Umbilical cord (tissue), 2 donors: ENCODE data around the gene SEMA5A. TPM values are rescaled to one million over a fixed set of nuclear protein-coding genes. Genes with fewer than 3 reads are reported as not detected.

Experiments used
- DNase-seq: peaks from one replicate; pipeline ENCODE4 v3.0.0-alpha.2; 2015; ENCODE audit warnings: low spot score
- total RNA-seq: library from RNA; depleted of rRNA; stranded (reverse); fragments of >200 nt; gene quantifications from one replicate; pipeline ENCODE4 v1.2.3, GENCODE V29; 2014; ENCODE audit warnings: low replicate concordance; ENCODE audit not compliant: insufficient read depth

The SEMA5A gene
- total RNA-seq, 1 donor from 2014 or later, result 24.8 TPM

GRCh38 chr5:9515436-9515835, 30.4 kb downstream of the SEMA5A start:
- peak; percentile 33 for DNase-seq

- no peak for DNase-seq
Measured at GRCh38 chr5:9514968-9515367, 30.9 kb downstream of the SEMA5A start.

DNA sequence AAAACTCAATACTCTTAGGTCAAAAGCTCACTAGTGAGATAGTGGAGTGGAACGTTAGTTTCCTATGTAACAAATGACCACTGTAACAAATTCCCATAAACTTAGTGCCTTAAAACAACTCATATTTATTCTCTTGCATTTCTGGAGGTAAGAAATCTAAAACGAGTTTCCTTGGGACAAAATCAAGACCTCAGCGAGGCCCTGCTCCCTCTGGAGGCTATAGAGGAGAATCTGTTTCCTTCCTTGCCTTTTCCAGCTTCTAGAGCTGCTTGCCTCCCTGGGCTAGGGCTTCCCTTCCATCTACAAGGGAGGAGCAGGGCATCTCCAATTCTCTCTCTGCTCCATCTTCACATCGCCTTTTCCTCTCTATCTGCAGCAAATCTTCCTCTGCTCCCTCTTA, 32.0 kb downstream of the SEMA5A start:
- DNase-seq, result peak; percentile 71

DNA sequence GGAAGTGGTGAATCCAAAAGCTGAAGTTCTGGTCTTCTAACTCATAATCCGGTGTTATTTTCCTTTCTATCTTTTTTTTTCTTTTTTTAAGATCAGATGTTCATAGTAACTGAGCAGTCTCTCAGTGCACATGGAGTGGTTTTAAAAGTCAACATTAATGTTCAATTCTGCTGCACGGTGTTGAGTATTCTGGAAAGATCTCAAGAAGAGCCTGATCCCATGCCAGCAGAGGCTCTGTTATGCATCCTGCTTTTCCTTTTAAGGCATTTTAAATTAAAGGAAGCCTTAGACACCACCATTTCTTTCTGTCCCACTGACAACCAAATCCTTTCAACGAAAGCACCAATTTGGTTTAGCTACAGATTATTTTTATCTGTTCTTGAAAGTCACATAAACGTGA, 33.4 kb downstream of the SEMA5A start:
- peak; percentile 88 for DNase-seq

DNA sequence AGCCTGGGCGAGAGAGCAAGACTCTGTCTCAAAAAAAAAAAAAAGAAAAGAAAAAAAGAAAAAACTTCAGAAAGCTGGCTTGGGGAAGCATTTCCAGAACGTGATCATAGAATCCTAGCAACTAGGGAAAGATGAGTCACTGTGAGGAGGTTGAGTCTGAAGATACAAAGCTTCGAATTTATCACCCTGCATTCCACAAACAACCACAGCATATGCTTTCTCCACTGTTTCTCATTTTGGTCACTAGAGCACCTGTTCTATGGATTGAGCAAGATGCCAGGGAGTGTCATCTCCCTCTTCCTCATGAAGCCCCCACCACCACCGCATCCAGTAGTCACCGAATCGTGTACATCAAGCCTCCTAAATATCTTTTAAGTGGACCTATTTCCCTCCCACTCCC, 37.9 kb downstream of the SEMA5A start:
- peak; percentile 58 for DNase-seq

- no peak for DNase-seq
Measured at GRCh38 chr5:9505225-9505624, 40.6 kb downstream of the SEMA5A start.

DNA sequence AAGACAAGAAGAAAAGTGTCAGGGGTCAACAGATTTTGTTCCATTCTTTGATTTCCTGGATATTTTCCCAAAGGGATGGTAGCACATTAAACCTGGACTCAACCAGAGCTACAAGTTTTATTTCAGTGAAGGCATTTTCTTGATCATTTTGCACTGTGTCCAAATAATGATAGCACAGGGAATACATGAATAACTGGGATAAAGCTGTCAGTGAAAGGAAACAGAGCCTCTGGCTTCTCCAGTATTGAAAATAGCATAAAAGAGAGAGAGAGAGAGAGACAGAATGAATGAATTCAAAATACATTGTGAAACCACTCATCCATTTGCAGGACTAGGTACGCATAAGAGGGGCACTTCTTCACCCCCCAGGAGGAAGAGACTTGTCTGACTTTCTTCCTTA, 43.0 kb downstream of the SEMA5A start:
- DNase-seq, result peak; percentile 89

DNA sequence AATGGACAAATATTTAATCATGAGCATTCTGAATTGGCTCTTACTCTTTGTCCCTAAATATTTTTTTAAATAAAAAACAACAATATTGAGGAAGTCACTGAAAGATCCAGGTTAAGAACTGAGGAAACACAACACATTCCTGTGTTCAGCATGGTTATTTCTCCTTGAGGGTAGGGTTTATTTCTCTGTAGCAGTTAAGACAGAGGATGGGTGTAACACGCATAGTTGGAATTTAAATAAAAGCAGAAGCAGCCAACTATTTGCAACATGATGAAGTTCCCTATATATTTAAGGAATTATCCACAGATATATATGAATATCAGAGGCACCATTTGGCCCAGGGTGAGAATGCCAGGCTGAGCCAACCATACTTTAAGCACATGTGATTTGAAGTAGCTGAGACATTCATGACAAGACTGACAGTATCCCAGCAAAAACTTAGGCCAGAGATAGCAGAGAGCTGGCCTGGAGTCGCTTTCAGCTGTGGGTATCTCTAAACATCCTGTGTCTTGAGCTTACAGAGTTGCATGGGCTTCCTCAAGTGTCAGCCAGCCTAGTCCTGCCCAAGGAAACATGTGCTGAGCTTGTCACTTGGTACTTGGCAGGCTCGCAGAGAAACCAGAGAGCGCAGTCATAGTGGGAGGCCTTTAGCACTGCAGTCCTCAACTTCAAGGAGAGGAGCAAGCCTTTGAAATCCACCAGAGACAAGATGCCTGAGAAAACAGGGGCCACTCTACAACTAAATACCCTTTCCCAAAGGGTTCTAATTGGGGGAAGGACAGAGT, 43.6 kb downstream of the SEMA5A start:
- peak; percentile 87 for DNase-seq

DNA sequence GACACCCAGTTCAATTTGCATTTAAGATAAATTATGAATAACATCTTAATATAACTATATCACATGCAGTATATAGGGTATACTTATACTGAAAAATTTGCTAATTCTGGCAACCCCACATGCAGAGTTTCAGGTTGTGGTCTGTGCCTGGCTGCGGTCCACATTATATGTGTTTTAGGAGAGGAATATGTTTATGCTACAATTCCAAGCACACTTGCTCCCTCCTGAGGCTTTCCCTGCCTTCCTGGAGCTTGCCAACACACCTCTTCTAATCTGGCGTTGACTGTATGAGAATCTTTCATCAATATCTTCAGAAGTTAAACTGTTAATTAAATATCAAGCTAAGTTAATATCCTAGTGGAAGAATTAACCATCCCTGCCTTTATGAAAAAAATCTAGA, 45.2 kb downstream of the SEMA5A start:
- DNase-seq, result no peak

GRCh38 chr5:9500193-9500592, 45.7 kb downstream of the SEMA5A start:
- no peak for DNase-seq

GRCh38 chr5:9499498-9499876, 46.4 kb downstream of the SEMA5A start:
- DNase-seq, result no peak

- DNase-seq, result no peak
Measured at GRCh38 chr5:9498541-9499497, 47.1 kb downstream of the SEMA5A start.

- DNase-seq, result no peak
Measured at GRCh38 chr5:9497347-9497746, 48.5 kb downstream of the SEMA5A start.

DNA sequence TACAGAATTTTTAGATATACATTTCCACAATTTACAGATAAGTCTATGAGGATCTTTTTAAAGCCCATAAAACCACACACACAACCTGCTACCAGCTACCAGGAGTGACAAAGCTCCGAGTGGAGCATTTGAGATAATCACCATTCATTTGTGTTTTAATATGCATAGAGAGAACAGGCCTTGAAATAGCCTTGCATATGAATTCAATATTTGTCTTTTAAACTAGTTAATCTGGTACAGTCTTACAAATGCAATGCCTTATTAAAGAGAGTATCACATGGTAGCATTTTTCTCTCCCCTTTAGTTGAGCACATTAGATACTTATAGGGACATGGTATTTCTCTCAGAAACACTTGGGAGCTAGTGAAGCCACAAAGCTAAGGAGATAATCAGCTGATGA, 49.1 kb downstream of the SEMA5A start:
- DNase-seq, result no peak

- no peak for DNase-seq
Measured at GRCh38 chr5:9495121-9495520, 50.8 kb downstream of the SEMA5A start.

DNA sequence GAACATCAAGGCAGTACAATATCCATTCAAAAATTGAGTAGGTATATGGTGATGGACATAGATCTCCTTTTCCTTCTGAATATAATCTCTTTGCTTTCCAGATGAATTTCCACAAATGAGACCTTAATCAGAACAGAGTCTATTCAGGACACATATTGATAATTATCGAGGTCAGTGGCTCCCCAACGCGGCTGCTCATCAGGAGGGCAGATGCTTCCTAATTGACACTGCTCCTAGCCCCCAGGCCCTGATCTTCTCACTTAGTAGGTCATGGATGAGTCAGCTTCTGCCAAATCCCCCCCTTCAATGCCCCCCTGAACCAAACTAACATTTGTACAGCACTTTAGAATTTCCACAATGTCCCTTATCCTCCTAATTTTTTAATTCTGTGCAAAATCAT, 51.6 kb downstream of the SEMA5A start:
- no peak for DNase-seq

GRCh38 chr5:9490494-9491097, 55.3 kb downstream of the SEMA5A start:
- no peak for DNase-seq

DNA sequence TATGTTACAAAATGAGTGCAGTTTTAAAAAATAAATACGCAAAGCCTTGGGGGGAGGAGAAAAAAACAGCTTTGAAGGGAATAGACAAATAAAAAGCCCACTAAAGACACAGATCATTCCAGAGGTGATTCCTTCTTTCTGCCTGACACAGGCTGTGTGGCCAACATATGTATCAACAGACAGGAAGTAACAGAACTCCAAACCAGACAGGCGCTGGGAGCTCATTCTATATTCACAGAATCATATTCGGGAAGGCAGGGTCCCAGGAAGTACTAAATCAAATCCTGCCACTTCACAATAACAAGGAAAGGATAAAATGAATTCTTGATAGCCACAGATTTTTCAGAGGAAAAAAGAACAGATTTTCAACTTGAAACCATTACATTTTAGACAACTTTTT, 62.1 kb downstream of the SEMA5A start:
- peak; percentile 22 for DNase-seq

DNA sequence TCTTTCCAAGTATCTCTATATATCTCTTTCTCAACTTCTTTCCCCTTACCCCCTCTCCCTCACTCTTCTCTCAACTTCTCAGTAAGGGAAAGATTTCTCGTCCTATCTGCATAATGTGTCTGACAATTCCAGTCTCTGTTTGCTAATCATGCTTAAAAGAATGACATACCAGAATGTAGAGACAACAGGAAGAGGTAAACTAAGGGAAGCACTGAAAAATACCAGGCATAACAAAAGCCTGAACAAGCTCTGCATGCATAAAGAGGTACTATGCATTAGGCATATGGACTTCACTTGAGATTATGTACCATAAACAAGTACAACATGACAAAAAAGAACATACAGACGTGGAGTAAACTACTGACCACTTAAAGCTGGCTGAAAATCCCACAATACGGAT, 62.6 kb downstream of the SEMA5A start:
- no peak for DNase-seq

GRCh38 chr5:9482381-9482780, 63.5 kb downstream of the SEMA5A start:
- DNase-seq, result no peak

- no peak for DNase-seq
Measured at GRCh38 chr5:9480499-9480898, 65.4 kb downstream of the SEMA5A start.

- peak; percentile 24 for DNase-seq
Measured at GRCh38 chr5:9479990-9480389, 65.9 kb downstream of the SEMA5A start.
